Measurements from ENCODE around the gene FAM20C. TPM values are rescaled to one million over a fixed set of nuclear protein-coding genes. Genes with fewer than 3 reads are reported as not detected.

Gene FAM20C
- total RNA-seq, 1 experiment from 2014 or later: 62.6 TPM

GRCh38 chr7:163298-163695, 29.1 kb upstream of the FAM20C start:
- Histone ChIP-seq H2BK12ac (ENCODE audit: insufficient read length, low read depth, low read length) (no peak overlapping the region), H3K9me3 (ENCODE audit: control insufficient read depth, low read depth, low read length) (no peaks in the 10 kb centered on the region), H2BK15ac (ENCODE audit: low read depth, low read length) (no peak overlapping the region), H2AFZ (ENCODE audit: low read length) (no peak overlapping the region), H3K18ac (ENCODE audit: insufficient read length, low read depth, low read length) (no peak overlapping the region), H3K4ac (ENCODE audit: low read depth, low read length) (no peak overlapping the region), H4K8ac (replicated peaks; ENCODE audit: insufficient read length, low read depth, low read length) (no peak overlapping the region), H3K23me2 (ENCODE audit: insufficient read length, low read depth, low read length, poor library complexity, severe bottlenecking) (no peaks in the 10 kb centered on the region), H3K9ac (ENCODE audit: extremely low read depth, insufficient read length, low read length) (no peak overlapping the region), H2BK20ac (ENCODE audit: low read depth, low read length, poor library complexity, severe bottlenecking) (no peak overlapping the region), H3K79me1 (ENCODE audit: insufficient read depth, low read depth, low read length, poor library complexity, severe bottlenecking) (no peaks in the 10 kb centered on the region), H3K14ac (ENCODE audit: insufficient read depth, low read length) (no peak overlapping the region), H3K27ac (ENCODE audit: insufficient read length, low read depth, low read length) (no peak overlapping the region), H3K4me2 (ENCODE audit: insufficient read depth, insufficient read length, low read length) (no peak overlapping the region), H4K5ac (ENCODE audit: insufficient read length, low read depth, low read length) (no peak overlapping the region), H2AK5ac (ENCODE audit: insufficient read length, low read length) (no peak overlapping the region), H3K4me1 (ENCODE audit: insufficient read depth, low read length) (no peaks in the 10 kb centered on the region), H3K79me2 (ENCODE audit: insufficient read depth, low read length) (no peaks in the 10 kb centered on the region), H3K23ac (ENCODE audit: insufficient read length, low read depth, low read length) (no peak overlapping the region), H3T11ph (ENCODE audit: low read length) (no peak overlapping the region), H2BK5ac (ENCODE audit: insufficient read length, low read length) (no peak overlapping the region), H2BK120ac (ENCODE audit: low read depth, low read length, poor library complexity, severe bottlenecking) (no peak overlapping the region), H3K56ac (ENCODE audit: insufficient read length, low read depth, low read length) (no peak overlapping the region), H3K27me3 (ENCODE audit: insufficient read depth, low read length) (no peaks in the 10 kb centered on the region), H4K91ac (ENCODE audit: insufficient read length, low read depth, low read length) (no peak overlapping the region), H4K20me1 (ENCODE audit: control insufficient read depth, insufficient read depth, insufficient read length) (no peaks in the 10 kb centered on the region)
- no peak overlapping the region for H3K27ac Mint-ChIP-seq
- WGBS (ENCODE audit: extremely low coverage, insufficient read length, low lambda C conversion rate): no CpG with 5 or more reads among the region's 12 CpGs
- no peak overlapping the region for H3K4me3 Mint-ChIP-seq
- TF ChIP-seq CTCF (conservative IDR thresholded peaks at IDR 0.05): no peak
- no peak for DNase-seq
- H3K4me1 Mint-ChIP-seq: peaks cover 9 to 11% of the 10 kb centered on the region in 2 experiments
- no peaks in the 10 kb centered on the region for H3K9me3 Mint-ChIP-seq
- H3K27me3 Mint-ChIP-seq (ENCODE audit: low read depth): peaks cover 20% of the 10 kb centered on the region
- H3K36me3 Mint-ChIP-seq (ENCODE audit: insufficient read depth in 1 of 3, low read depth in 3 of 3): no peaks in the 10 kb centered on the region
